Peyer's patch (tissue), 4 donors: Measurements from ENCODE around the gene RTEL1. TPM values are rescaled to one million over a fixed set of nuclear protein-coding genes. Genes with fewer than 3 reads are reported as not detected.
"Not testable (repeated sequence)": the region's sequence is repeated elsewhere in the genome, so short reads cannot be mapped to it uniquely, and the experiment has no call there.

ENCODE experiments used
- DNase-seq, 3 donors: peaks; one replicate each; pipeline ENCODE4 v3.0.0-alpha.2; 2017 to 2019
- H3K27ac ChIP-seq, 4 donors: fragments of 200-600 bp; sonication (generic); one replicate each; pipeline ENCODE4 v1.5.1; 2016 to 2019
- H3K27me3 ChIP-seq, 2 donors: fragments of 200-600 bp; sonication (generic); one replicate each; pipeline ENCODE4 v1.5.1; 2019
- H3K36me3 ChIP-seq, 3 donors: fragments of 200-600 bp; sonication (generic); one replicate each; pipeline ENCODE4 v1.5.1; 2016 to 2019
- H3K4me1 ChIP-seq, 4 donors: fragments of 200-600 bp; sonication (generic); one replicate each; pipeline ENCODE4 v1.5.1; 2016 to 2019
- H3K4me3 ChIP-seq, 4 donors: fragments of 200-600 bp; sonication (generic); 1 replicate in 3 of 4; 2 replicates in 1 of 4; pipeline ENCODE4 v1.5.1; 2016 to 2019; ENCODE audit warnings: mild to moderate bottlenecking in 1 of 4
- H3K9me3 ChIP-seq, 4 donors: fragments of 200-600 bp; sonication (generic); one replicate each; pipeline ENCODE4 v1.5.1; 2016 to 2019; ENCODE audit warnings: mild to moderate bottlenecking in 1 of 4
- POLR2A ChIP-seq, 2 donors: fragments of 450-650 bp; IDR thresholded peaks; one replicate each; pipeline ENCODE4 v1.5.1; 2017; ENCODE audit warnings: antibody characterized with exemption in 2 of 2, mild to moderate bottlenecking in 2 of 2, moderate library complexity in 2 of 2
- total RNA-seq, 4 donors: library from RNA; depleted of rRNA; stranded (reverse); fragments of >200 nt; gene quantifications; one replicate each; pipeline ENCODE4 v1.1.0, GENCODE V29; 2016
- TF ChIP-seq, protein P1 (sequence below), 6 experiments: fragments of 450-650 bp in 4 of 6; fragments of 200-600 bp in 2 of 6; sonication (generic) in 1 of 6; IDR thresholded peaks; one replicate each; pipeline ENCODE4 v1.5.1; 2017 to 2019; ENCODE audit warnings: antibody characterized with exemption in 6 of 6, mild to moderate bottlenecking in 3 of 6, moderate library complexity in 1 of 6

The RTEL1 gene
- total RNA-seq, 4 donors from 2014 or later = 25.6 to 61.1 (median 30.2) TPM

DNA sequence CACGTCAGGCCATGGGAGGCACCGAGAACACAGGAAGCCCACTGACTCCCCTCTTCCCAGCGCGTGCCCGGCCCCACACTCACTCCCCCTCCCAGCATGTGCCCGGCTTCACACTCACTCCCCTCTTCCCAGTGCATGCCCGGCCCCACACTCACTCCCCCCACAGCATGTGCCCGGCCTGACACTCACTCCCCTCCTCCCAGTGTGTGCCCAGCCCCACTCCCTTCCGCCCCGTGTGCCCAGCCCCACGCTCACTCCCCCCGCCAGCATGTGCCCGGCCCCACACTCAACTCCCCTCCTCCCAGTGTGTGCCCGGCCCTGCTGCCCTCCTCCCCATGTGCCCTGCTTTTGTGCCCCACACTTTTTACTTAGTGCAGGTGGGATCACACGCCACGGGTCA lies 9.7 kb downstream of the RTEL1 start:
- peaks cover 0 to 56% (median 0%) of the 10 kb centered on the region in 3 donors for H3K36me3 ChIP-seq
- no peak overlapping the region for H3K4me3 ChIP-seq
- H3K27ac ChIP-seq = no peak overlapping the region
- H3K4me1 ChIP-seq = no peaks in the 10 kb centered on the region
- no peak for DNase-seq
- H3K9me3 ChIP-seq = no peaks in the 10 kb centered on the region
- no peaks in the 10 kb centered on the region for H3K27me3 ChIP-seq
- no peak for TF ChIP-seq POLR2A (IDR thresholded peaks at IDR 0.05)
- TF ChIP-seq, protein P1, sequence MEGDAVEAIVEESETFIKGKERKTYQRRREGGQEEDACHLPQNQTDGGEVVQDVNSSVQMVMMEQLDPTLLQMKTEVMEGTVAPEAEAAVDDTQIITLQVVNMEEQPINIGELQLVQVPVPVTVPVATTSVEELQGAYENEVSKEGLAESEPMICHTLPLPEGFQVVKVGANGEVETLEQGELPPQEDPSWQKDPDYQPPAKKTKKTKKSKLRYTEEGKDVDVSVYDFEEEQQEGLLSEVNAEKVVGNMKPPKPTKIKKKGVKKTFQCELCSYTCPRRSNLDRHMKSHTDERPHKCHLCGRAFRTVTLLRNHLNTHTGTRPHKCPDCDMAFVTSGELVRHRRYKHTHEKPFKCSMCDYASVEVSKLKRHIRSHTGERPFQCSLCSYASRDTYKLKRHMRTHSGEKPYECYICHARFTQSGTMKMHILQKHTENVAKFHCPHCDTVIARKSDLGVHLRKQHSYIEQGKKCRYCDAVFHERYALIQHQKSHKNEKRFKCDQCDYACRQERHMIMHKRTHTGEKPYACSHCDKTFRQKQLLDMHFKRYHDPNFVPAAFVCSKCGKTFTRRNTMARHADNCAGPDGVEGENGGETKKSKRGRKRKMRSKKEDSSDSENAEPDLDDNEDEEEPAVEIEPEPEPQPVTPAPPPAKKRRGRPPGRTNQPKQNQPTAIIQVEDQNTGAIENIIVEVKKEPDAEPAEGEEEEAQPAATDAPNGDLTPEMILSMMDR (IDR thresholded peaks at IDR 0.05) = no peak

DNA sequence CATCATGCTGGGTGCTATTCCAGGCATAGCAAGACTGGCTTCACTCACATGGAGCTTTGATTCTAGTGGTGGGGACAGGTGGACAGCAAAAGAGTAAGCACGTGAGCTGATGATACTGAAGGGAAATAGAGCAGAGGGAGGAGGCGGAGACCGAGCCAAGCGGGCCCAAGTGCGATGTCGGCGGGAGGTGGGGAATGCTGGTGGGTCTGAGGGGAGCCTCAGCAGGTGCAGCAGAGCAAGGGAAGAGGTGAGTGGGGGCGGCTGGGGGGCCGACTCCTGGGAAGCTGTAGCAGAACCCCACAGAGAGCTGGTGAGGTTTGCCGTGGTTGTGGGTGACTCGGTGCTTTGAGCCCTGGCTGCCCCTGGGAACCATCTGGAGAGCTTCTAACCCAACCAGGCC lies 10.2 kb downstream of the RTEL1 start:
- DNase-seq = no peak
- TF ChIP-seq, protein P1 (IDR thresholded peaks at IDR 0.05) = no peak
- H3K27ac ChIP-seq = no peak overlapping the region
- peaks cover 0 to 52% (median 0%) of the 10 kb centered on the region in 3 donors for H3K36me3 ChIP-seq
- H3K4me3 ChIP-seq = no peak overlapping the region
- no peaks in the 10 kb centered on the region for H3K27me3 ChIP-seq
- no peaks in the 10 kb centered on the region for H3K9me3 ChIP-seq
- no peaks in the 10 kb centered on the region for H3K4me1 ChIP-seq

DNA sequence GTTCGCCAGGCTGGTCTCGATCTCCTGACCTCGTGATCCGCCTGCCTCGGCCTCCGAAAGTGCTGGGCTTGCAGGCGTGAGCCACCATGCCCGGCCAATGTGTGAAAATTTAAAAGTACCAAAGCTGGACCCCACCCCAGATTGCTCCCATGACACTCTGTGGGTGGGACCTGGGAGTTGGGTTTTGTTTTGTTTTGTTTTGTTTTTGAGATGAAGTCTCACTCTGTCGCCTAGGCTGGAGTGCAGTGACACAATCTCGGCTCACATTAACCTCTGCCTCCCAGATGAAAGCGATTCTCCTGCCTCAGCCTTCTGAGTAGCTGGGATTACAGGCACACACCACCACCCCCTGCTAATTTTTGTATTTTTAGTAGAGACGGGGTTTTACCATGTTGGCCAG lies 13.6 kb downstream of the RTEL1 start:
- not testable (repeated sequence) for H3K4me1 ChIP-seq, H3K27me3 ChIP-seq, DNase-seq, H3K4me3 ChIP-seq, H3K27ac ChIP-seq, H3K9me3 ChIP-seq
- peaks cover 0 to 35% (median 0%) of the 10 kb centered on the region in 3 donors for H3K36me3 ChIP-seq

DNA sequence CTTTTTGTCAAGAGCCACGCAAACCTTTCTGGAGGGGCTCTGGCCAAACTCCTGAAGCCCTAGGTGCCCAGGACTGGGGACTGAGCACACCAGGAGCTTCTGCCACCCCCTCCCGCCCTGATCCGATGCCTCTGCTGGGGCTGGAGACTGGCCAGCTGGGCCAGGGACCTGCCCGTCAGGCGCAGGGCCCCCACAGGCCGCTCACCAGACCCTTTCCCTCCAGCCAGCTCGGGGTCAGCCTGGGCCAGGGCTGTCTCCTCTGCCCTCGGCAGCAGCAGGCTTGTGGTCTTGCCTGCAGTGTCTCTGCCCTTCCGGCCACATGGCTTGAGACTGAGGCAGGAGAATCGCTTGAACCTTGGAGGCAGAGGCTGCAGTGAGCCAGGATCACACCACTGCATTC lies 14.6 kb downstream of the RTEL1 start:
- DNase-seq = no peak
- Histone ChIP-seq H3K4me3 (no peak overlapping the region), H3K27ac (no peak overlapping the region), H3K36me3 (peaks cover 0 to 33% (median 0%) of the 10 kb centered on the region in 3 donors), H3K9me3 (no peaks in the 10 kb centered on the region), H3K27me3 (no peaks in the 10 kb centered on the region), H3K4me1 (no peaks in the 10 kb centered on the region)
- TF ChIP-seq POLR2A (IDR thresholded peaks at IDR 0.05) = no peak

DNA sequence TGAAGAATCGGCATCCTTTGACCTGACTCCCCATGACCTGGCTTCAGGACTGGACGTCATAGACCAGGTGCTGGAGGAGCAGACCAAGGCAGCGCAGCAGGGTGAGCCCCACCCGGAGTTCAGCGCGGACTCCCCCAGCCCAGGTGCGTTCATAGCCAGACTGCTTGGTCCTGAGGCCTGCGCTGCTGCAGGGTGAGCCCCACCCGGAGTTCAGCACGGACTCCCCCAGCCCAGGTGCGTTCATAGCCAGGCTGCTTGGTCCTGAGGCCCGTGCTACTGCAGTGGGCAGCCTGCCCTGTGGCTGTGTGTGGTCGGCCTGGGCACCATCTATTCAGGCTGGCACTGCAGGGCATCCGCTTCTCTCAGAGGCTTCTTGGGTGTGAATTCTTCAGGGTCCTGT lies 15.8 kb downstream of the RTEL1 start:
- no peaks in the 10 kb centered on the region for H3K27me3 ChIP-seq
- TF ChIP-seq, protein P1 (IDR thresholded peaks at IDR 0.05) = no peak
- TF ChIP-seq POLR2A (IDR thresholded peaks at IDR 0.05) = no peak
- H3K9me3 ChIP-seq = no peaks in the 10 kb centered on the region
- no peak overlapping the region for H3K4me3 ChIP-seq
- no peak overlapping the region for H3K27ac ChIP-seq
- peaks cover 0 to 32% (median 0%) of the 10 kb centered on the region in 3 donors for H3K36me3 ChIP-seq
- DNase-seq = no peak
- no peaks in the 10 kb centered on the region for H3K4me1 ChIP-seq

DNA sequence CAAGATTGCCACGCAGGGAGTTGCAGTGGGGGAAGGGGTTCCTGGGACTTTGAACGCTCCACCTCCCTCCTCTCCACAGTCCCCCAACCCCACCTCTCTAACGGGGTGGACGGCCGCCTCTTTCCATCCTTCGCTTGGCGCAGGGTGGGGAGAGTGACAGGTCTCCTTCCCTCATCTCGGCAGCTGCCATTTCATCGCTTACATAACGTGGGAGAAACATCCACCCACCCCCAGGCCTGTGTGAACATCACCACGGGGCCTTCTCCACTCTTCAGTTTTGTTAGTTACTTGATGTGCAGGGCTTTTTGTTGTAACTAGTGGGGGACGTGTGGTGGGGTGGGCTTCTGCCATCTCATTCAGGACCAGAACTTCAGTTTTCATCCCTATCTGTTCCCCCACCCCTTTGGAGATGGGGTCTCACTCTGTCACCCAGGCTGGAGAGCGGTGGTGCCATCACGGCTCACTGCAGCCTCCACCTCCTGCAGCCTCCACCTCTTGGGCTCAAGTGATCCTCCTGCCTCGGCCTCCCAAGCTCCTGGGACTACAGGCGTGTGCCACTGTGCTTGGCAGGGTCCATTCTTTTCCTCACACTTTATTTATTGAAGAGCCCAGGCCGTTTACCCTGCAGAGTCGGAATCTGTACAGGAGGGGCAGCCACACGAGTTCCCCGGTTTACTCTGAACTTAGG lies 17.7 kb downstream of the RTEL1 start:
- no peak overlapping the region for H3K27ac ChIP-seq
- H3K4me1 ChIP-seq = no peaks in the 10 kb centered on the region
- TF ChIP-seq, protein P1 (IDR thresholded peaks at IDR 0.05) = no peak
- TF ChIP-seq POLR2A (IDR thresholded peaks at IDR 0.05) = no peak
- H3K9me3 ChIP-seq = no peaks in the 10 kb centered on the region
- no peak overlapping the region for H3K4me3 ChIP-seq
- no peak for DNase-seq
- H3K36me3 ChIP-seq = peaks cover 0 to 38% (median 0%) of the 10 kb centered on the region in 3 donors
- H3K27me3 ChIP-seq = no peaks in the 10 kb centered on the region

DNA sequence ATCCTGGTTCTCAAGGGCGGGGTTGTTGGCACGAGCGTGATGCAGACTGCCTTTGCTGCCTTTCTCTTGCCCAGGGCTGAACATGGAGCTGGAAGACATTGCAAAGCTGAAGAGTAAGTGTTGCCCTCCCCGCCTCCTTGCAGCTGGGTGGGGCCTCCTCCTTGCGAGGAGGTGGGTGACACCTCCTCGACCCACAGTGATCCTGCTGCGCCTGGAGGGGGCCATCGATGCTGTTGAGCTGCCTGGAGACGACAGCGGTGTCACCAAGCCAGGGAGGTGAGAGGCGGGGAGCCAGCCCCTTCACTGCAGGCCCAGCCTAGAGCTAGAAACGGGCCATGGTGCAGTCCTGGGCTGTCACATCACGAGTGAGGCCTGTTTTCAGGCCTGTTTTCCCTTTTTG lies 20.0 kb downstream of the RTEL1 start:
- Histone ChIP-seq H3K4me1 (peaks cover 0 to 6% (median 0%) of the 10 kb centered on the region in 4 donors), H3K36me3 (peaks cover 0 to 33% (median 0%) of the 10 kb centered on the region in 3 donors)

More for the DNA sequence above, 20.0 kb downstream of the RTEL1 start:
- no peaks in the 10 kb centered on the region for H3K27me3 ChIP-seq
- TF ChIP-seq POLR2A (IDR thresholded peaks at IDR 0.05) = no peak
- TF ChIP-seq, protein P1 (IDR thresholded peaks at IDR 0.05) = no peak
- DNase-seq = no peak
- no peak overlapping the region for H3K4me3 ChIP-seq
- H3K27ac ChIP-seq = no peak overlapping the region
- H3K9me3 ChIP-seq = no peaks in the 10 kb centered on the region
